GM12872 (cell line): Measurements from ENCODE around the gene NLGN4X.
A peak's percentile ranks its signal among the peaks of the same experiment; 100 is the strongest.

ENCODE experiments used
- TF ChIP-seq, protein P1 (sequence below): IDR thresholded peaks from 3 replicates; pipeline ENCODE4 v1.5.1; 2011; ENCODE audit warnings: low read depth, mild to moderate bottlenecking, low read length, moderate library complexity; ENCODE audit not compliant: insufficient read depth

NLGN4X gene

DNA sequence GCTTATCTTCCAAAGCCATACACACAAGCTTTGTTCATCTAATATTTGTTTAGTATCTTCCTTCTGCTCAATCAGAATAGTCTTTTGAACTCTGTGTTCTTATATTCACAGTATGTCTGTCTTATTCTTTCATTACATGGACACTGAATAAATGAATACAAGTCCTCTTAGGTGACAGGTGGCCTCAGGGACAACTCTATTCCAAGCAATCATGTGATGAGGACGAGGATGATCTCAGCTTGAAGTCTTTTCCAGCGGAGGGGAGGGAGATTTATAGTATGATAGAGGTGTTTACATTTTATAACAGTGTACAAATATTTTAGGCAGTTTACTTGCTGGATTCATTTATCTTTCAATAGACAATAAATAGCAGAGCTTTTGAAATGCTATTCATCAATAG, 300.4 kb downstream of the NLGN4X start:
- TF ChIP-seq, protein P1, sequence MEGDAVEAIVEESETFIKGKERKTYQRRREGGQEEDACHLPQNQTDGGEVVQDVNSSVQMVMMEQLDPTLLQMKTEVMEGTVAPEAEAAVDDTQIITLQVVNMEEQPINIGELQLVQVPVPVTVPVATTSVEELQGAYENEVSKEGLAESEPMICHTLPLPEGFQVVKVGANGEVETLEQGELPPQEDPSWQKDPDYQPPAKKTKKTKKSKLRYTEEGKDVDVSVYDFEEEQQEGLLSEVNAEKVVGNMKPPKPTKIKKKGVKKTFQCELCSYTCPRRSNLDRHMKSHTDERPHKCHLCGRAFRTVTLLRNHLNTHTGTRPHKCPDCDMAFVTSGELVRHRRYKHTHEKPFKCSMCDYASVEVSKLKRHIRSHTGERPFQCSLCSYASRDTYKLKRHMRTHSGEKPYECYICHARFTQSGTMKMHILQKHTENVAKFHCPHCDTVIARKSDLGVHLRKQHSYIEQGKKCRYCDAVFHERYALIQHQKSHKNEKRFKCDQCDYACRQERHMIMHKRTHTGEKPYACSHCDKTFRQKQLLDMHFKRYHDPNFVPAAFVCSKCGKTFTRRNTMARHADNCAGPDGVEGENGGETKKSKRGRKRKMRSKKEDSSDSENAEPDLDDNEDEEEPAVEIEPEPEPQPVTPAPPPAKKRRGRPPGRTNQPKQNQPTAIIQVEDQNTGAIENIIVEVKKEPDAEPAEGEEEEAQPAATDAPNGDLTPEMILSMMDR = no peak

DNA sequence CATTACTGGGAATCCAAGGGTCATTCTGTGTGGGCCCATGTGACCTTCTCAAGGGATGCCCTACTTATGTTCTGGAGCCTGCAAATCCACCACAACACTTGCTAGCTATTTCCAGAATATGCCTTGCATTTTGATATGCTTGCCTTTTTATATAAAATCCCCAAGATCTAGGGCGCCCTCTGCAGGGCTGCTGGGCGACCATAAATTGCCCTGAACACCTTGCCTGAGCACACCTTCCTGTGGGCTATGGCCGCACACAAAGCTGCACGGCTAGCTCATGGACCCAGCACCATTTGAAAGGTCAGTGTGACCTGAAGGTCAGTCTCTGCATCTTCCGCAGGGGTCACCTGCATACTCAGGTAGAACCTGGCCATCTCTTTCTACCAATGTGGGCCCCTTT, 311.7 kb downstream of the NLGN4X start:
- TF ChIP-seq, protein P1 = no peak

DNA sequence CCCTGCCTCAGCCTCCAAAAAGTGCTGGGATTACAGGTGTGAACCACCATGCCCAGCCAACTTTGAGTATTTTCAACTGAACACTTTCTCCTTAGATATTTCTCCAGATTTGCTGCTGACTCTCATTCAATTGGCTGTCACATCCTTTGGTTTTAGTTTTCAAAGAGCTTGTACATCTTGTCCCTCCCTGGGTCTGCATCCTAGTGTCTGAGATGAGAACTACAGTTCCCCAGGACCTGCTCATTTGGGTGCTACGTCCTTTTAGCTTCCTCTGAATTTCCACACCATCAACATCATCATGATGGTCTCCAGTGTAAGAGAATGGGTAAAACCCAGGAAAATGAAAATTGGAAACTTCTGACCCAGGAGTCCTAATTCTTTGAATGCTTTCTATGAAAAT, 312.9 kb downstream of the NLGN4X start:
- TF ChIP-seq, protein P1 = peak; percentile 9; the same call in 1 of the 3 replicates

DNA sequence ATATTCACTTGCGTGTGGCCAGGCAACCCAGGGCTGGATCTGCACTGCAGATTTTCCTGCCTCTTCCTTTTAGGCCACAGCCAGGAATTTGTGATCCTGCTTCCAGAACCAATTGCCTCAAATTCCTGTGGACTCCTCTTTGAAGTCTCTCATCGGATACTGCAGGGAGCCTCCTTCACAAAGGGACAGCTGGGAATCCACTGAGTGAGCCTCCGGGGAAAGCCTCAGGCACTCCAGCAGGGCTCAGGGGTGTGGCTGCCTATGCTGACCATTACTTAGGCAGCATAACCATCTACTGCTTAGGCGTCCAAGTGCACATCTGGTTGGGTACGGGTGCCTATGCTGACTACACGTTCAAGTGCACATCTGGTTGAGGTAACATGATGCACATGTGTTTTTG, 321.5 kb downstream of the NLGN4X start:
- TF ChIP-seq, protein P1 = no peak

DNA sequence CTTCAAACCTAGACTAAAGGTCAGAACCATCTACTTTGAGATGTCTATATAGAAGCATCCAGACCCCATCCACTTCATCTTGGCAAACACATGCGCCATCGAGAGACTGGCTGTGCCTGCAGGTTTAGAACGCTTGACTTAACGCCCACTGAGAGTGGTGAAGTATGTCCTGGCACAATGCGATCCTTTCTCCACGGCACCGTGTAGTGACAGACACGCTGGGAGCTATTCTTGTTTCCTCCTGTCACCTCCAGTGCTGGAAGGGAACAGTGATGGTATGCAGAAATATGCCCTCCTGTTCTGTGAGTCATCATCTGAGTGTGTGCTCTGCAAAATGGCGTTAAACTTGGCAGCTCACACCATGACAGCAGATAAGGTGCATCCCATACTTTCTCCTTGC, 330.2 kb downstream of the NLGN4X start:
- TF ChIP-seq, protein P1 = no peak

DNA sequence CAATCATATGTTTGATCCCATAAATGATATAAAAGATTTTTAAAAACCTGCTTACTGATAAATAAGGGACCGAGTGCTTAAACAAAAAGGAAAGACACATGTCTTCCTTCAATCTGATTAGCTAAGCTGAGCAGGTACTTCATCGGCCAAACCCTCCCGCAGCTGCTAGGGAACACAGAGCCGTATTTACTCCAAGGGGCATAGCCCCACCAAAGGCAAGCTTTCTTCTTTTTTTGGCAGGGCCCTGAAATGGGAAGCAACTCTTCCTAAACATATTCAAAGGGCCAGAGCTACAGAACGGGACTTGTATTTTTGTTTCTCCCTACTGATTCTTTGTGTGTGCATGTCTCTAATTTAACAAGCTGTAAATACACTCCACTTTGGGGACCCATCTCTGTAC, 337.3 kb downstream of the NLGN4X start:
- TF ChIP-seq, protein P1 = no peak

DNA sequence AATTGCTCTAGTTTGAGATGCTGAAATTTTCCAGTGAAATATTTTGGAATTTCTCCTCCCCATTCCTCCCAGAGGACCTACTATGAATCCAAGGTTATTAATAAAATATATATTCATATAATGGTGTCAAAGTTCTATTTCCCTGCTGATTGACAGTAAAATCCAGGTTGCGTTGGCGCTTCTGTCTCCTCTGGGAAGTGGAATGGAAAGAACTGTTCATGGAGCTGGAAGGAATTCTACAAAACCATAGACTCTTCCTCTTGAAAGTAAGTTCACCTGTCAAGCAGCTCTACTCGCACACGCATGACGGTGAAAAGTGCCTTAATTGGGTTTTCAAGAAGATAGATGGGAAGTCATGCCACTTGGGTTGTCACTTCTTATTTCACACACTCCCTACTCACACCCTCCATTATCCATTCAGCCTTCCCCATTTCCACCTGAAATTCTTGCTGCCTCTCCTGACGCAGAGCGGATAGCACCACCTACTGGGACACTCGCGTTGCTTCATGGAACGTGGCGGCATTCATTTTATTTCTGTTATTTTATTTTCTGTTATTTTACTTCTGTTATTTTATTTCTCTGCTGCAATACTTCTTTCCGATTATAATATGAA, 351.6 kb downstream of the NLGN4X start:
- TF ChIP-seq, protein P1 = peak; percentile 31; the same call in 2 of the 3 replicates
